SU-DHL-6 (cell line): Measurements from ENCODE around the gene EMC7.

ENCODE experiments used
- H2AFZ ChIP-seq: fragments of 200-600 bp; sonication (generic); 2 replicates; pipeline ENCODE4 v1.6.1; 2014; ENCODE audit warnings: low read depth, mild to moderate bottlenecking, moderate library complexity, mixed read lengths, antibody characterized with exemption, low read length; ENCODE audit not compliant: severe bottlenecking
- H3F3A ChIP-seq: fragments of 200-600 bp; shearing (Covaris generic); 2 replicates; pipeline ENCODE4 v1.6.0; 2016; ENCODE audit warnings: antibody characterized with exemption, mild to moderate bottlenecking; ENCODE audit not compliant: insufficient read depth
- H3K27ac ChIP-seq: fragments of 200-600 bp; sonication (generic); 2 replicates; pipeline ENCODE4 v1.5.1; 2016; ENCODE audit warnings: low read depth, mild to moderate bottlenecking, low read length, moderate library complexity, mixed read lengths
- H3K27me3 ChIP-seq: fragments of 200-600 bp; sonication (generic), shearing (Covaris generic); 2 replicates; pipeline ENCODE4 v1.6.0; 2014; ENCODE audit warnings: mild to moderate bottlenecking, low read length
- H3K36me3 ChIP-seq: fragments of 200-600 bp; sonication (generic); 2 replicates; pipeline ENCODE4 v1.6.1; 2014; ENCODE audit warnings: mild to moderate bottlenecking, low read length, mixed read lengths
- H3K4me2 ChIP-seq: fragments of 300-600, 200-600 bp; shearing (Covaris generic), sonication (generic); 2 replicates; pipeline ENCODE4 v1.6.0; 2014; ENCODE audit warnings: low read length, low read depth, mild to moderate bottlenecking; ENCODE audit not compliant: poor library complexity, severe bottlenecking
- H3K4me3 ChIP-seq: fragments of 200-600 bp; sonication (generic); 2 replicates; pipeline ENCODE4 v1.5.1; 2014; ENCODE audit warnings: antibody characterized with exemption, low read length, mild to moderate bottlenecking, mixed read lengths; ENCODE audit not compliant: insufficient read depth, poor library complexity, severe bottlenecking
- H3K79me2 ChIP-seq: fragments of 200-600 bp; sonication (generic); 2 replicates; pipeline ENCODE4 v1.6.1; 2014; ENCODE audit warnings: mild to moderate bottlenecking, low read length, moderate library complexity; ENCODE audit not compliant: insufficient read depth
- H3K9ac ChIP-seq: fragments of 200-600 bp; sonication (generic); 2 replicates; pipeline ENCODE4 v1.7.0; 2014; ENCODE audit warnings: mild to moderate bottlenecking, low read length
- H3K9me2 ChIP-seq: fragments of 200-600 bp; sonication (generic); replicated peaks from 2 replicates; pipeline ENCODE4 v1.6.1; 2014; ENCODE audit warnings: low read length; ENCODE audit not compliant: insufficient read depth
- H3K9me3 ChIP-seq: fragments of 200-600 bp; sonication (generic); 2 replicates; pipeline ENCODE4 v1.6.1; 2014; ENCODE audit warnings: low read length, mixed read lengths; ENCODE audit not compliant: insufficient read depth
- H4K20me1 ChIP-seq: fragments of 200-600 bp; sonication (generic); 2 replicates; pipeline ENCODE4 v1.6.1; 2014; ENCODE audit warnings: low read depth, mild to moderate bottlenecking, antibody characterized with exemption, low read length, moderate library complexity, mixed read lengths
- CTCF ChIP-seq: fragments of 200-600 bp; sonication (generic); IDR thresholded peaks from one replicate; pipeline ENCODE4 v1.5.1; 2017; ENCODE audit warnings: antibody characterized with exemption, mild to moderate bottlenecking, low read length, moderate library complexity; ENCODE audit not compliant: insufficient read depth, poor library complexity, severe bottlenecking
- EZH2phosphoT487 ChIP-seq: fragments of 200-600 bp; sonication (generic), shearing (Covaris generic); conservative IDR thresholded peaks from 2 replicates; pipeline ENCODE4 v1.6.1; 2018; ENCODE audit warnings: mild to moderate bottlenecking, antibody characterized with exemption, low read length, moderate library complexity, mixed read lengths

EMC7 gene

DNA sequence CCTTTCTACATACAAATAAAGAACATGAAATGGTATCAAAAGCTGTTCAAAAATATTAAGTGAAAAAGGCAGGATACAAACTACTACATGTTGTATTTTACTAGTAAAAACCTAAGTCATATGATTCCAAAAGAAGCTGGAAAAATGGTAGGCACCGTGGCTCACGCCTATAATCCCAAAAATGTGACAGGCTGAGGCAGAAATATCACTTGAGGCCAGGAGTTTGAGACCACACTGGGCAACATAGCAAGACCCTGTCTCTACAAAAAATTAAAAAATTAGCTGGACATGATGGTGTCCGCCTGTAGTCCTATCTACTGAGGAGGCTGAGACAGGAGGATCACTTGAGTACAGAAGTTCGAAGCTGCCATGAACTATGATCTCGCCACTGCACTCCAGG, 1.7 kb downstream of the EMC7 start:
- Histone ChIP-seq H3K4me3 (peak overlapping the region; percentile 72), H3K4me2 (peak overlapping the region; percentile 92), H3F3A (no peaks in the 10 kb centered on the region), H3K36me3 (peaks cover 15% of the 10 kb centered on the region), H2AFZ (no peak overlapping the region), H3K9me2 (no peaks in the 10 kb centered on the region), H4K20me1 (0 out of 2 replicates have a peak, but pooled peaks cover 3% of the 10 kb centered on the region), H3K79me2 (peaks cover 59% of the 10 kb centered on the region), H3K27me3 (no peaks in the 10 kb centered on the region), H3K9ac (no peak overlapping the region), H3K9me3 (peaks cover 19% of the 10 kb centered on the region; the same call in 1 of the 2 replicates), H3K27ac (no peak overlapping the region)
- TF ChIP-seq EZH2phosphoT487 (no peak), CTCF (no peak)

DNA sequence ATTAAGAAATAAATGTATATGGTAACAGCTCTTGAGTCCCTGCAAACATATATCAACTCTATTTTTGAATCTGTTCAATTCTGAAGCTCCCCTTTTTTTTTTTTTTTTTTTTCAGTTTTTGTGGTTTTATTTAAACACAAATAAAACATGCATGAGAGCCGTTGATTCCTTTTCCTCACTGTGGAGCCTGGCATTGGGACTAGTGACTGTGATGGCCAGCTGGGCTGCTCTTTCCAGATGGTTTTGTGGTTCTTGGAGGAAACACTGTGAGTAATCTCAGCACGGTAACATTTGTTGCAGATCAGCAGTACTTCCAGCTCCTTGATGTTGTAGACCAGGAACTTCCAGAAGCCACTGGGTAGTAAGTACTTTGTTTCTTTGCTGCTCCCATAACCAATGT, 15.9 kb downstream of the EMC7 start:
- H3F3A ChIP-seq, result 0 out of 2 replicates have a peak, but pooled peaks cover 5% of the 10 kb centered on the region
- 0 out of 2 replicates have a peak, but pooled peaks cover 4% of the 10 kb centered on the region for H3K79me2 ChIP-seq
- no peak overlapping the region for H2AFZ ChIP-seq
- TF ChIP-seq CTCF (no peak), EZH2phosphoT487 (no peak)
- H3K9ac ChIP-seq, result no peak overlapping the region
- no peak overlapping the region for H3K4me2 ChIP-seq
- H3K27me3 ChIP-seq, result no peaks in the 10 kb centered on the region
- H3K27ac ChIP-seq, result no peak overlapping the region
- no peaks in the 10 kb centered on the region for H4K20me1 ChIP-seq
- H3K4me3 ChIP-seq, result no peak overlapping the region
- no peaks in the 10 kb centered on the region for H3K9me3 ChIP-seq
- H3K9me2 ChIP-seq, result no peaks in the 10 kb centered on the region
- H3K36me3 ChIP-seq, result peaks cover 29% of the 10 kb centered on the region

DNA sequence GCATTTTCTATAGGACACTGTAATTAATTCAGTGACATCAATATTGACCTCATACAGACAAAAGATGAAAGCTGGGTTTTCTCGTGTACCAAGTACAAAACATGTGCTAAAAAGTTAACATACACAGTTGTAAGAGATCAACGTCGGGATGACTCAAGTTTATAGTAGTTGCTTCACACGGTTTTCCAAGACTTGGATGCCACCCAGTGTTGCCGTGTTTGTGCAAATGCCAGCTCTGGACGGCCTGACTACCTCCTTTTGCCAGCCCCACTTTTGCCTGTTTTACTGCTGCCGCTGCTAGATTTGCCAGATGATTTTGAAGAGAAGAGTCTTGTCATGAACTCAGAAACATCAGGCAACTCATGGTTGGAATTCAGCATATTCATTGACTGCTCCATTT, 17.6 kb downstream of the EMC7 start:
- Histone ChIP-seq H3K27ac (no peak overlapping the region), H3K4me3 (no peak overlapping the region), H3K79me2 (no peaks in the 10 kb centered on the region), H3K9me3 (no peaks in the 10 kb centered on the region), H3K27me3 (no peaks in the 10 kb centered on the region), H3K9me2 (no peaks in the 10 kb centered on the region), H3F3A (0 out of 2 replicates have a peak, but pooled peaks cover 5% of the 10 kb centered on the region), H3K4me2 (no peak overlapping the region), H2AFZ (no peak overlapping the region), H4K20me1 (no peaks in the 10 kb centered on the region), H3K36me3 (peaks cover 29% of the 10 kb centered on the region), H3K9ac (no peak overlapping the region)
- no peak for TF ChIP-seq CTCF
- no peak for TF ChIP-seq EZH2phosphoT487
